ENCODE data around the gene CMSS1. TPM values are rescaled to one million over a fixed set of nuclear protein-coding genes. Genes with fewer than 3 reads are reported as not detected.
A peak's percentile ranks its signal among the peaks of the same experiment; 100 is the strongest.

Gene CMSS1
- total RNA-seq, 8 experiments from 2014 or later = 28.2 to 57.2 (median 41.5) TPM

GRCh38 chr3:100103558-100104441 lies 286.1 kb downstream of the CMSS1 start:
- peak in 1 of 8 experiments; percentile 26 for ATAC-seq (replicated peaks in 6 of 8)
- in situ Hi-C loops (cut with MboI; ENCODE audit: low pct_unique_long_range_greater_than_20kb in 2 of 9, low sequenced_read_pairs in 9 of 9, unreplicated experiment in 9 of 9) = no loop called here
- 72 to 100% (median 85%) methylated on average over 1 to 4 of the region's 4 CpGs; no CpG with 5 or more reads in 2 of the 10 experiments for WGBS, 10 experiments
- peaks cover 27% of the 10 kb centered on the region in 2 donors for H3K4me1 ChIP-seq (replicated peaks in 1 of 2)
- H3K4me3 ChIP-seq = no peak overlapping the region
- no peak overlapping the region for H3K27ac ChIP-seq

- Histone ChIP-seq H3K4me1 (replicated peaks in 1 of 2) (peaks cover 27% of the 10 kb centered on the region in 2 donors), H3K4me3 (no peak overlapping the region), H3K27ac (no peak overlapping the region)
- WGBS, 10 experiments = 48 to 100% (median 83%) methylated on average over 1 to 2 of the region's 2 CpGs; no CpG with 5 or more reads in 2 of the 10 experiments
- no peak for ATAC-seq (replicated peaks in 6 of 8)
- in situ Hi-C loops (cut with MboI; ENCODE audit: low pct_unique_long_range_greater_than_20kb in 2 of 9, low sequenced_read_pairs in 9 of 9, unreplicated experiment in 9 of 9) = no loop called here
Measured at GRCh38 chr3:100104442-100104798, 286.8 kb downstream of the CMSS1 start.

GRCh38 chr3:100104817-100105413 lies 287.3 kb downstream of the CMSS1 start:
- no peak overlapping the region for H3K27ac ChIP-seq
- no peak overlapping the region for H3K4me3 ChIP-seq
- H3K4me1 ChIP-seq (replicated peaks in 1 of 2) = peaks cover 27% of the 10 kb centered on the region in 2 donors
- in situ Hi-C loops (cut with MboI; ENCODE audit: low pct_unique_long_range_greater_than_20kb in 2 of 9, low sequenced_read_pairs in 9 of 9, unreplicated experiment in 9 of 9) = no loop called here
- no peak for ATAC-seq (replicated peaks in 6 of 8)

- Histone ChIP-seq H3K27ac (no peak overlapping the region), H3K4me1 (replicated peaks in 1 of 2) (peaks cover 27% of the 10 kb centered on the region in 2 donors), H3K4me3 (no peak overlapping the region)
- 33 to 100% (median 80%) methylated on average over 1 of the region's 1 CpG; no CpG with 5 or more reads in 3 of the 10 experiments for WGBS, 10 experiments
- in situ Hi-C loops (cut with MboI; ENCODE audit: low pct_unique_long_range_greater_than_20kb in 2 of 9, low sequenced_read_pairs in 9 of 9, unreplicated experiment in 9 of 9) = no loop called here
- ATAC-seq (replicated peaks in 6 of 8) = no peak
Measured at GRCh38 chr3:100105501-100105900, 287.8 kb downstream of the CMSS1 start.

- Histone ChIP-seq H3K27ac (no peak overlapping the region), H3K4me3 (no peak overlapping the region), H3K4me1 (replicated peaks in 1 of 2) (peaks cover 27% of the 10 kb centered on the region in 2 donors)
- peak in 5 of 8 experiments; percentile 16 to 67 (median 36) for ATAC-seq (replicated peaks in 6 of 8)
- in situ Hi-C loops (cut with MboI; ENCODE audit: low pct_unique_long_range_greater_than_20kb in 2 of 9, low sequenced_read_pairs in 9 of 9, unreplicated experiment in 9 of 9) = no loop called here
Measured at GRCh38 chr3:100106094-100106493, 288.4 kb downstream of the CMSS1 start.

GRCh38 chr3:100106531-100107141 lies 289.0 kb downstream of the CMSS1 start:
- H3K4me1 ChIP-seq (replicated peaks in 1 of 2) = peaks cover 27% of the 10 kb centered on the region in 2 donors
- H3K4me3 ChIP-seq = no peak overlapping the region
- ATAC-seq (replicated peaks in 6 of 8) = no peak
- in situ Hi-C loops (cut with MboI; ENCODE audit: low pct_unique_long_range_greater_than_20kb in 2 of 9, low sequenced_read_pairs in 9 of 9, unreplicated experiment in 9 of 9) = no loop called here
- H3K27ac ChIP-seq = no peak overlapping the region

GRCh38 chr3:100107221-100107814 lies 289.7 kb downstream of the CMSS1 start:
- ATAC-seq (replicated peaks in 6 of 8) = no peak
- 34 to 92% (median 78%) methylated on average over 2 to 4 of the region's 4 CpGs; no CpG with 5 or more reads in 1 of the 10 experiments for WGBS, 10 experiments
- in situ Hi-C loops (cut with MboI; ENCODE audit: low pct_unique_long_range_greater_than_20kb in 2 of 9, low sequenced_read_pairs in 9 of 9, unreplicated experiment in 9 of 9) = no loop called here
- H3K4me3 ChIP-seq = no peak overlapping the region
- H3K4me1 ChIP-seq (replicated peaks in 1 of 2) = peaks cover 27% of the 10 kb centered on the region in 2 donors
- no peak overlapping the region for H3K27ac ChIP-seq

- ATAC-seq (replicated peaks in 6 of 8) = no peak
- no peak overlapping the region for H3K4me3 ChIP-seq
- no peak overlapping the region for H3K27ac ChIP-seq
- in situ Hi-C loops (cut with MboI; ENCODE audit: low pct_unique_long_range_greater_than_20kb in 2 of 9, low sequenced_read_pairs in 9 of 9, unreplicated experiment in 9 of 9) = no loop called here
- peaks cover 24 to 27% of the 10 kb centered on the region in 2 donors for H3K4me1 ChIP-seq (replicated peaks in 1 of 2)
- 70 to 97% (median 89%) methylated on average over 2 to 7 of the region's 7 CpGs for WGBS, 10 experiments
Measured at GRCh38 chr3:100108464-100109079, 290.9 kb downstream of the CMSS1 start.

- peaks cover 21 to 34% of the 10 kb centered on the region in 2 donors for H3K4me1 ChIP-seq (replicated peaks in 1 of 2)
- H3K27ac ChIP-seq = no peak overlapping the region
- in situ Hi-C loops (cut with MboI; ENCODE audit: low pct_unique_long_range_greater_than_20kb in 2 of 9, low sequenced_read_pairs in 9 of 9, unreplicated experiment in 9 of 9) = no loop called here
- peak in 2 of 8 experiments; percentile 41 to 65 for ATAC-seq (replicated peaks in 6 of 8)
- WGBS, 10 experiments = 38 to 100% (median 100%) methylated on average over 1 of the region's 1 CpG; no CpG with 5 or more reads in 3 of the 10 experiments
- no peak overlapping the region for H3K4me3 ChIP-seq
Measured at GRCh38 chr3:100110162-100110561, 292.5 kb downstream of the CMSS1 start.

- ATAC-seq (replicated peaks in 6 of 8) = no peak
- no peak overlapping the region for H3K27ac ChIP-seq
- H3K4me3 ChIP-seq = no peak overlapping the region
- in situ Hi-C loops (cut with MboI; ENCODE audit: low pct_unique_long_range_greater_than_20kb in 2 of 9, low sequenced_read_pairs in 9 of 9, unreplicated experiment in 9 of 9) = no loop called here
- peaks cover 6 to 19% of the 10 kb centered on the region in 2 donors for H3K4me1 ChIP-seq (replicated peaks in 1 of 2)
- 0 to 100% (median 67%) methylated on average over 1 of the region's 1 CpG; no CpG with 5 or more reads in 5 of the 10 experiments for WGBS, 10 experiments
Measured at GRCh38 chr3:100111728-100112127, 294.1 kb downstream of the CMSS1 start.

GRCh38 chr3:100113723-100114412 lies 296.2 kb downstream of the CMSS1 start:
- no peak overlapping the region for H3K4me3 ChIP-seq
- peak in 1 of 8 experiments; percentile 15 for ATAC-seq (replicated peaks in 6 of 8)
- no peak overlapping the region for H3K27ac ChIP-seq
- WGBS, 10 experiments = 60 to 100% (median 91%) methylated on average over 1 to 7 of the region's 7 CpGs; no CpG with 5 or more reads in 2 of the 10 experiments
- in situ Hi-C loops (cut with MboI; ENCODE audit: low pct_unique_long_range_greater_than_20kb in 2 of 9, low sequenced_read_pairs in 9 of 9, unreplicated experiment in 9 of 9) = no loop called here
- peaks cover 6 to 10% of the 10 kb centered on the region in 2 donors for H3K4me1 ChIP-seq (replicated peaks in 1 of 2)

- Histone ChIP-seq H3K27ac (no peak within 1 kb of the TSS), H3K4me3 (no peak within 1 kb of the TSS), H3K4me1 (replicated peaks in 1 of 2) (peaks cover 8 to 10% of the 10 kb centered on the region in 2 donors)
- in situ Hi-C loops (cut with MboI; ENCODE audit: low pct_unique_long_range_greater_than_20kb in 2 of 9, low sequenced_read_pairs in 9 of 9, unreplicated experiment in 9 of 9) = no loop called here
- WGBS, 10 experiments = 42 to 92% (median 73%) methylated on average over 1 to 6 of the region's 7 CpGs
- ATAC-seq (replicated peaks in 6 of 8) = peak in 3 of 8 experiments; percentile 13 to 47 (median 24)
Measured at GRCh38 chr3:100114413-100115030, 296.9 kb downstream of the CMSS1 start, which contains the start of gene FILIP1L. Gene FILIP1L, minus strand, starts transcription at chr3:100114501.

Measured in motor neuron (in vitro differentiated cells).